NOMO-1 (cell line): ENCODE measurements around the gene TSTD1.

Experiments
- DNase-seq, 2 experiments: peaks; one replicate each; lab custom pipeline; 2025; ENCODE audit not compliant: unreplicated experiment in 2 of 2; lab: John Stamatoyannopoulos, UW

TSTD1 gene, protein sequence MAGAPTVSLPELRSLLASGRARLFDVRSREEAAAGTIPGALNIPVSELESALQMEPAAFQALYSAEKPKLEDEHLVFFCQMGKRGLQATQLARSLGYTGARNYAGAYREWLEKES

DNA sequence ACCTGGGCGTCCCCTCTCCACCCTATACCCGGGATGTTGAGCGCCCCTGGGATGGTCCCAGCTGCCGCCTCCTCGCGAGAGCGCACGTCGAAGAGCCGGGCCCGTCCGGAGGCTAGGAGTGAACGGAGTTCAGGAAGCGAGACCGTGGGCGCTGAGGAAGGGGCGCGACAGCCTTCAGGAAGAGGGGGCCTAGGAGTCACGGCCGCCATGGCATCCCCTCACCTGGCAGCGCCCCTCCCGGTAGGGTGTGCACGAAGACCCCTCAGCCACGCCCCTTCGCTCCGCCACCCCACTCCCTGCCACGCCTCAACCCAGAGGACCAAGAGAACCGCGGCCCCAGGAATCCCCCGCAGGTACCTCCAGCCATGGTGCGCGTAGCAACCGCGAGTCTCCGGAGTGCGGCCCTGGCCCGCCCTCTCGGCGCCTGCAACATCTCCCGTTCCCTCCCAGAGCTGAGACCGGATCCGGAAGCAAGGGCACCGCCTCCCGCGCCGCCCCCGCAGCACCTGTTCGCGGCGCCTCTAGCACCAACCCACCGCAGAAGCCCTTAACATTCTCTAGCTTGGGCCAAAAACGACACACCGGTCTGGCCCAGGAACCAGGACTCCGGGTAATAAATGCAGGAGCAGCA is at the start of gene TSTD1:
Gene TSTD1 (minus strand): TSS at position 442 of the 631 bp plus-strand sequence. CDS start 75 bp downstream, at position 367.
- DNase-seq: no peak

DNA sequence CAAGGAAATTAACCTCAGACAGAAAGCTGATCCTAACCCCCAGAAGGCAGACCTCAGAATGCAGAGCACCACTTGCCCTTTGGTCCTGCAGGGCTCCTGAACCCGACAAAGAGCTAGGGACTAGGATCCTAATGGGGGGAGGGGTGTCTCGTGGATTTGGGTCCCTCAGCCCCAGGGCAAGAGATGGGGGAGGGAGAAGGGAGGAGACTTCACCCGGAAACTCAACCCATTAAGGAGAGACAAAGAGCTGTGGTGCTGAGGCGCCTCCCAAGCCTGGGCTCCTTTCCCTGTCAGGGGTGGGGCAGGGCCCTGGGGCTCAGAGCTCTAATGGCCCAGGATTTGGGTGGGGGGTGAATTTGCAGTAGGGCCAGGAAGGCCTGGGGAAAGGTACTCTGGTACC is 47.7 kb upstream of the TSTD1 start:
- no peak for DNase-seq

DNA sequence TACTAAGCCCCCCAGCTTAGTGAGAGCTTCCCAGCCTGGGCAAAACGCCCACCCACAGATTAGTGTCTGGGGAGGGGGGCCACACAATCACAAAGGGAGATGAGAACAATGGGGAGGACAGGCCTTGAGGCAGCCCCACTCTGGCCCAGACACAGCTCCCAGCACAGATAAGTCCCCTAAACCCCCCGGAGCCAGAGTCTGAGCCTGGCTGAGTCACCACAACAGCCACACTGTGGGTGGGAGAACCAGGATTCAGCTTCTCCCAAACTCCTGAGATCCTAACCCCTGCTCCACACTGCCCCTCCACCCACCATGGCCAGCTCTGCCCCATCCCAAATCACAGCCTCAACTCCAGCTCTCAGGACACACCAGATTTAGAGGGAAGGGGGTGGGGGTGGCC is 46.4 kb upstream of the TSTD1 start:
- no peak for DNase-seq

DNA sequence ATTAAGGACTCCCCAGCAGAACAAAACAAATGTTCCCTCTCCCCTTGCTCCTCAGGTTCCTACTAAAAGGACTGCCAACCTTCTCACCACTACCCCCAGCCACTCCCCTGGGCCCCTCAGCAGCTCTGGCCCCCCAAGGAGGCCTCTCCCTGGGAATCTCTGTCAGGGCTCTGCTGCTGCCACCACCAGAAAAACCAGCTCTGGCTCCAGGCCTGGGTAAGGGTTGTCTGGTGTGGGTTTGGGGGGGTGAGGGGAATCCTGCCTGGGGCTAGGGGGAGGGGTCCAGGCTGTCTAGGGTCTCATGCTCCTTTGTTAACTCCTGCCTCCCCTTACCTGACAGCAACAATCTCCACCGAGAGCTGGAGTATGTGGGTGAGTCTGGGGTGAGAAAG is 45.8 kb upstream of the TSTD1 start:
- no peak for DNase-seq

DNA sequence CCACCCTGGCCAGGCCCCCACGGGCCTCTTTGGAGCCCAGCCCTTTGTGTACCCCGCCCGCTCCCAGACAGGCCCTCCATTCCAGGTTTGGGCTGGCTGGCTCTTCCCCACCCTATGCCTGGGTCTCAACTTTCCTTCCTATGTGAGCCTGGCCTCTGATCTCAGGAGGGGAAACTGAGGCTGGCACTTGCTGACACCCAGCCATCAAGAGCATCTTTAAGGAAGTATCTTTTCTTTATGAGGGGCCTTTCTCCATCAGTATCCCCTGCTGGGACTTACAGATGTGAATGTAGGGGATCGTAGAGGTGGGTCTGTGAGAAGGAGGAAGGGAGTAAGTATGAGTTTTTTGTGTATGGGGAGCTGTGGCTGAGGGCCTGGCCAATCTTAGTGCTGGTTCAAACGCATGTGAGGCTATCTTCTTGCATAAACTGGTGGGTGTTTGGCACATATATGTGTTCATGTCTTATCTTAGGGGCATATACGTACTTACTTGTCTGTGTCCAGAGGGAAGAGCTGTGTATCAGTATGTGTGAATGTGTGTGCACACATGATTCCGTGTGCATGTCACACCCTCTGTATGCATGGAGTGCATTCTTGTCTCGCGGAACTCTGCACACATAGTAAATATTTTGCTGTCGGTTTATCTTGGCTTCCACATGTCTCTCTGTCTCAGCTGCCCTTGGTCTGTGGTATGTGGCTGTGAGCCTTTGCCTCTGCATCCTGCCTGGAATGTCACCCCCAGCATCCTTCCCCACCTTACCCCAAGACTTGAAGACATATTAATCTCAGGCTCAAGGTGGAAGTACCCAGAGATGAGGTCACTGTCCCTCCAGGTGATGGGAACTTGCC is 45.2 kb upstream of the TSTD1 start:
- DNase-seq: peak in 1 of 2 experiments; percentile 21

- DNase-seq: peak; percentile 76 to 85
Observed at GRCh38 chr1:161082996-161083747, 44.4 kb upstream of the TSTD1 start.

GRCh38 chr1:161082483-161082882 is 43.7 kb upstream of the TSTD1 start:
- DNase-seq: no peak

DNA sequence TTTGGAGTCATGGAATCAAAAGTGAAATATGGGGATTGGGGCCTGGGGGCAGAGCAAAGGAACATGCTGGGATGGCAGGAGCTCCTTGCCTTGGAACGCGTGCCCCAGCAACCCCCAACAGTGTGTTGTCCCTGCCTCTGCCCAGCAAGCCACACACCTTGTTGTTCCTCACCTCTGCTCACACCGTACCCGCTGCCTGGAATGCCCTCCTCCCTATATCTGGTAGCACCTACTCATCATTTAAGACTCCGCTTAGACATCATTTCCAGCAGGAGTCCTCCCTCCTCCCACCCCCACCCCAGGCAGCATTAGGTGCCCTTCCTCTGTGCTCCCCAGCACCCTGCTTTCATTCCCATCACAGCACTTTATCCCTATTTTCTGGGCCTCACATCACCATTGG is 42.8 kb upstream of the TSTD1 start:
- DNase-seq: no peak

- no peak for DNase-seq
Observed at GRCh38 chr1:161080441-161081405, 42.0 kb upstream of the TSTD1 start.

GRCh38 chr1:161079436-161080110 is 40.8 kb upstream of the TSTD1 start:
- no peak for DNase-seq

DNA sequence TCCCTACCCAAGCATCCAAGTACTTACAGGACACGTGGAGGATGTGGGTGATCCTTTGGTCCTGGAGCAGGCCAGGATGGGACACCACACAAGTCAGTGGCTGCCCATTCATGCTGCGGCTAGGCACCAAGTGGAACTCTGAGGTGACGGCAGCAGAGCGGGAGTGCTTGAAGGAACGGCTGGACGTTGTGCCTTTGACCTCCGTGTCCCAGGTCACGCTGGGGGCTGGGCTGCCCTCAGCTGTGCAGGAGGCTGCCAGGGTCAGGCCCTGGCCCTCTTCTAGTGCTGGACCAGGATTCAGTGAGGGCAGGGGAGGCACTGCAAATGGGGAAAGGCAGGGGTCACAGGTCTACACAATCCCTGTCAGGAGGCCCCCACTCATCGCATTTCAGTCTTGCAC is 38.7 kb upstream of the TSTD1 start:
- no peak for DNase-seq

DNA sequence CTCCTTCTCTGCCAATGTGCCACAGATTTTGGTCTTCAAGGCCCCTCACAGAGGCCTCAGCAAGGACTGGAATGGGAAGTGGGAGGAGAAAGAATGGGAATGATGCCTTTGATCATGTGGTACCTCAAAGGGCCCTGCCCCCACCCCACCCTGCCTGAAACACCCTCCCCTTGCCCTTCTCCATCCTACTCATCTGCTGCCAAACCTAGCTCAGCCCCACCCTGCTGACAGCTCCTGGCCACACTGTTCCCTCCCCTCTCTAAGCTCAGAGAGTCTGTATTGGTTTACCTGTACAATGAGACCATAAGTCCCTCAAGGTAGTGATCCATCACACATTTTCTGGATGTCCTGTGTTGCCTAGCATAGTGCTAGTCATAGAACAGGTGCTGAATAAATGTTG is 37.6 kb upstream of the TSTD1 start:
- no peak for DNase-seq

GRCh38 chr1:161074676-161075368 is 36.1 kb upstream of the TSTD1 start:
- no peak for DNase-seq

- no peak for DNase-seq
Observed at GRCh38 chr1:161073474-161074121, 34.8 kb upstream of the TSTD1 start.

DNA sequence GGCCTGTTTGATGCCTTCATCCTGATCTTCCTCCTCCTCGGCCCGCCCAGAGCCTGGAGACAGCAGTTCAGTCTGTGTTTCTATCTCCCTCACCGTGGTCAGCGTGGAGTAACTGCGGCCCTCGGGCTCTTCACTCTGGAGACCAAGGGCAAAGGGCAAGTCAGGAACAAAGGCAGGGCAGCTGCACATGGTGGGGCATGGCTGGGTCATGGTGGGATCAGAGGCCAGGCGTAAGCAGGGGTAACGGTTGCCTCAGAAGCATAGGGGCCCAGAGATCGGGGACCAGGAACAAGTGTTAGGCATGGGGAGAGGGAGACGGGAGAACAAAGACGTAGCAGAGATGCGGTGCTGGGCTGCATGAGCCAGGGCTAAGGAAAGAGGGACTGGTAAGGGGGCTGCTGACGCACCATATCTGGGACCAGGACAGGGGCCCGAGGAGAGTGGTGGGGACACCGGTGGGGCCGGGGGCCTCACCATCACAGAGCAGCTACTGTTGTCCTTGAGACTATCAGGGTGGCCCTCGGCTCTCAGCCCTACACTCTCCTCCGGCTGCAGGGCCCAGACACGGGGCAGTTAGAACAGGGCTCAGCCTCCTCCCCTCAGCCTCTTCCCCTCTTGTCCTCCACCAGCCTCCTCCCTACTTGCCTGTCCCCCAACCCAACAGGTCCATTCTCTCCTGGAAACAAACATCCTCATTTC is 34.1 kb upstream of the TSTD1 start:
- DNase-seq: no peak

GRCh38 chr1:161071886-161072371 is 33.2 kb upstream of the TSTD1 start:
- DNase-seq: peak; percentile 57 to 65

- DNase-seq: no peak
Observed at GRCh38 chr1:161070761-161071160, 32.0 kb upstream of the TSTD1 start.
